ENCODE measurements around the gene TMEM213.

DNA sequence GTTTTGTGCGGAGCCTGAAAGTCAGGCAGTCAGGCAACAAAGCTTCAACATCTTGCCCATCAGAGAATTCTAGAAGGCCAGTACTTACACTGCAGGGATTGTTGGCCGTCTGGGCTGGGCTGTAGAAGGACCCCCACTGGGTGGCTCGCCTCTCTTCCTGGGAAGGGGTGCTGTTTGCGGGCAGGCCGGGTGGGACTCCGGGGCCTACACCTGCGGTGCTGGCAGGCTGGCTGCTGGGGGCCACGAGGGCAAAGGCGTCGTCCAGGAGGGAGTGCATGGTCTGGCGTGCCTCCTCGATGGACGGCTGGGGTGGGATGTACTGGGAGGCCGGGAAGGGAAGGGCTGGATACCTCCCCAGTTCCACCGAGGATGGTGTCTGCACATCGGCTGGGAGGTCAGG lies 63.3 kb downstream of the TMEM213 start:
- TF ChIP-seq CTCF (optimal IDR thresholded peaks at IDR 0.05 in 1 of 3, IDR thresholded peaks at IDR 0.05 in 1 of 3, conservative IDR thresholded peaks at IDR 0.05 in 1 of 3; ENCODE audit: extremely low read depth in 1 of 3, insufficient read depth in 2 of 3, low read length in 3 of 3) (no peak), EZH2 (IDR thresholded peaks at IDR 0.05; ENCODE audit: low read length) (no peak)

Measured in keratinocyte (primary cell).